HepG2 (cell line): Measurements from ENCODE around the gene CYP4F12. TPM values are rescaled to one million over a fixed set of nuclear protein-coding genes. Genes with fewer than 3 reads are reported as not detected.

Experiments used
- CAMTA2 ChIP-seq: sonication (generic); formaldehyde crosslinking; IDR thresholded peaks from 2 replicates; pipeline ENCODE4 v1.4.0; 2020; ENCODE audit warnings: mild to moderate bottlenecking, missing genetic modification reagents, borderline replicate concordance
- ERF ChIP-seq: IDR thresholded peaks from 2 replicates; pipeline ENCODE4 v1.6.1; 2018; ENCODE audit warnings: missing biosample characterization, missing genetic modification reagents
- HOXD1 ChIP-seq: sonication (generic); formaldehyde crosslinking; IDR thresholded peaks from 2 replicates; pipeline ENCODE4 v1.5.0; 2020; ENCODE audit warnings: missing genetic modification reagents
- IRX3 ChIP-seq: sonication (generic); formaldehyde crosslinking; IDR thresholded peaks from 2 replicates; pipeline ENCODE4 v1.8.1; 2023; ENCODE audit warnings: mild to moderate bottlenecking, low read depth, missing genetic modification reagents, borderline replicate concordance
- KAT7 ChIP-seq: IDR thresholded peaks from 2 replicates; pipeline ENCODE4 v1.6.1; 2018; ENCODE audit warnings: borderline replicate concordance, missing compliant biosample characterization
- MEIS1 ChIP-seq: sonication (generic); formaldehyde crosslinking; IDR thresholded peaks from 2 replicates; pipeline ENCODE4 v1.9.0; 2021; ENCODE audit warnings: mild to moderate bottlenecking, missing genetic modification reagents, moderate library complexity, borderline replicate concordance
- MIER3 ChIP-seq: IDR thresholded peaks from 2 replicates; pipeline ENCODE4 v1.6.1; 2016; ENCODE audit warnings: missing compliant biosample characterization, borderline replicate concordance
- NFATC3 ChIP-seq: sonication (generic); formaldehyde crosslinking; IDR thresholded peaks from 2 replicates; pipeline ENCODE4 v1.5.1; 2020; ENCODE audit warnings: mild to moderate bottlenecking, missing genetic modification reagents
- PAWR ChIP-seq: sonication (generic); formaldehyde crosslinking; IDR thresholded peaks from 2 replicates; pipeline ENCODE4 v1.4.0; 2020; ENCODE audit warnings: missing genetic modification reagents, mild to moderate bottlenecking, borderline replicate concordance
- RCOR2 ChIP-seq: IDR thresholded peaks from 2 replicates; pipeline ENCODE4 v1.6.1; 2016; ENCODE audit warnings: missing biosample characterization, missing genetic modification reagents
- SNRNP70 ChIP-seq: fragments of 200-400 bp; formaldehyde crosslinking; IDR thresholded peaks from 2 replicates; pipeline ENCODE4 v1.6.1; 2017; ENCODE audit warnings: mild to moderate bottlenecking, low read depth, low read length, moderate library complexity
- SOX5 ChIP-seq: IDR thresholded peaks from 2 replicates; pipeline ENCODE4 v1.6.1; 2016; ENCODE audit warnings: borderline replicate concordance
- SP1 ChIP-seq, 2 experiments: fragments of 450-650 bp in 1 of 2; sonication (generic) in 1 of 2; formaldehyde crosslinking in 1 of 2; IDR thresholded peaks; 2 replicates each; pipeline versions ENCODE4 v1.4.0 to v1.6.1; 2016 to 2020; ENCODE audit warnings: missing genetic modification reagents in 1 of 2
- TCF7L2 ChIP-seq: IDR thresholded peaks from 2 replicates; pipeline ENCODE4 v1.6.1; 2011; ENCODE audit warnings: mild to moderate bottlenecking, low read depth, low read length, moderate library complexity
- U2AF1 ChIP-seq: fragments of 200-400 bp; formaldehyde crosslinking; optimal IDR thresholded peaks from 2 replicates; pipeline ENCODE3; 2017; ENCODE audit warnings: mild to moderate bottlenecking, low read depth, low read length
- ZBTB38 ChIP-seq: sonication (generic); formaldehyde crosslinking; IDR thresholded peaks from 2 replicates; pipeline ENCODE4 v1.5.1; 2020; ENCODE audit warnings: mild to moderate bottlenecking, missing genetic modification reagents
- ZNF451 ChIP-seq: sonication (generic); formaldehyde crosslinking; IDR thresholded peaks from 2 replicates; pipeline ENCODE4 v1.5.0; 2020; ENCODE audit warnings: mild to moderate bottlenecking, missing genetic modification reagents
- ZNF564 ChIP-seq: sonication (generic); formaldehyde crosslinking; IDR thresholded peaks from 2 replicates; pipeline ENCODE4 v1.8.1; 2023; ENCODE audit warnings: mild to moderate bottlenecking, missing genetic modification reagents
- ZNF7 ChIP-seq: IDR thresholded peaks from 2 replicates; pipeline ENCODE4 v1.6.1; 2016; ENCODE audit warnings: missing biosample characterization, missing genetic modification reagents
- ZNF713 ChIP-seq: sonication (generic); formaldehyde crosslinking; IDR thresholded peaks from 2 replicates; pipeline ENCODE4 v1.4.0; 2020; ENCODE audit warnings: mild to moderate bottlenecking, missing genetic modification reagents
- ZNF775 ChIP-seq: sonication (generic); formaldehyde crosslinking; IDR thresholded peaks from 2 replicates; pipeline ENCODE4 v1.4.0; 2020; ENCODE audit warnings: missing genetic modification reagents, mild to moderate bottlenecking, moderate library complexity, borderline replicate concordance
- polyA plus RNA-seq, 8 experiments: library from polyadenylated mRNA; depleted of rRNA in 3 of 8; stranded (reverse) in 7 of 8; unstranded in 1 of 8; fragments of >200 nt; fragmentation: Illumina TruSeq in 4 of 8; extraction: Trizol in 4 of 8; gene quantifications; 2 replicates each; pipeline versions ENCODE4 v1.2.1 to v1.2.3, GENCODE V29; 2011 to 2016; ENCODE audit warnings: low read depth in 4 of 8, missing spikeins in 1 of 8, mixed read lengths in 1 of 8; ENCODE audit not compliant: insufficient read depth in 1 of 8
- total RNA-seq, 5 experiments: library from RNA; depleted of rRNA; stranded (reverse); fragments of >200 nt; fragmentation: Illumina TruSeq; extraction: Trizol; gene quantifications; 2 replicates each; pipeline ENCODE4 v1.2.3, GENCODE V29; 2016; ENCODE audit warnings: low read depth in 1 of 5
- TF ChIP-seq, protein P1 (sequence below): sonication (generic); formaldehyde crosslinking; IDR thresholded peaks from 2 replicates; pipeline ENCODE4 v1.4.0; 2020; ENCODE audit warnings: missing genetic modification reagents
- TF ChIP-seq, protein P2 (sequence below): IDR thresholded peaks from 2 replicates; pipeline ENCODE4 v1.6.1; 2016; ENCODE audit warnings: mild to moderate bottlenecking, missing biosample characterization, missing genetic modification reagents
- TF ChIP-seq, protein P3 (sequence below): IDR thresholded peaks from 2 replicates; pipeline ENCODE4 v1.6.1; 2016; ENCODE audit warnings: low read depth, control low read depth
- TF ChIP-seq, protein P4 (sequence below): sonication (generic); formaldehyde crosslinking; IDR thresholded peaks from 2 replicates; pipeline ENCODE4 v1.4.0; 2020; ENCODE audit warnings: mild to moderate bottlenecking, missing genetic modification reagents, borderline replicate concordance

The CYP4F12 gene
- total and polyA plus RNA-seq, 2 of the 13 experiments (the other 11 are each of a cell fraction or from before 2014, with no cell fraction given): 29.9 to 30.8 TPM

DNA sequence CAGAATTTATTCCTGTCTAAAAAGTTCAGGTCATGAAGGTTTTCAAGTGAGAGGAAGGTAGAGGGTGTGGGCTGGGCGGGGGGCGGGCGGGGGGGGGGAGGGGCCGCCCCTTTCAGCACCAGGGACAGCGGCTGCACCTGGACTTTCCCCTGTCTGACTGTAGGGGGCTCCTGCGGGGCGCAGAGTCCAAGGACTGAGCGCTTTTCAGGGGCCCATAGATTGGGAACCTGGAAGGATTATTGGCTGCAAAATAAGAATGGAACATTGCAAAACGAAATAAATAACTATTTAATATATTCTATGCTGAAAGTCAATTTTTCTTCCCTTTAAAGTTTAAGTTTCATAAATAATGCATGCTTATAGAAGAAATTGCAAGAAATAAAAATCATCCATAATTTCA is 41.1 kb upstream of the CYP4F12 start (continued):
- TF ChIP-seq NFATC3 (CRISPR knock-in tag): no peak
- TF ChIP-seq SNRNP70: no peak
- no peak for TF ChIP-seq ZNF713 (CRISPR knock-in tag)
- TF ChIP-seq, protein P1, sequence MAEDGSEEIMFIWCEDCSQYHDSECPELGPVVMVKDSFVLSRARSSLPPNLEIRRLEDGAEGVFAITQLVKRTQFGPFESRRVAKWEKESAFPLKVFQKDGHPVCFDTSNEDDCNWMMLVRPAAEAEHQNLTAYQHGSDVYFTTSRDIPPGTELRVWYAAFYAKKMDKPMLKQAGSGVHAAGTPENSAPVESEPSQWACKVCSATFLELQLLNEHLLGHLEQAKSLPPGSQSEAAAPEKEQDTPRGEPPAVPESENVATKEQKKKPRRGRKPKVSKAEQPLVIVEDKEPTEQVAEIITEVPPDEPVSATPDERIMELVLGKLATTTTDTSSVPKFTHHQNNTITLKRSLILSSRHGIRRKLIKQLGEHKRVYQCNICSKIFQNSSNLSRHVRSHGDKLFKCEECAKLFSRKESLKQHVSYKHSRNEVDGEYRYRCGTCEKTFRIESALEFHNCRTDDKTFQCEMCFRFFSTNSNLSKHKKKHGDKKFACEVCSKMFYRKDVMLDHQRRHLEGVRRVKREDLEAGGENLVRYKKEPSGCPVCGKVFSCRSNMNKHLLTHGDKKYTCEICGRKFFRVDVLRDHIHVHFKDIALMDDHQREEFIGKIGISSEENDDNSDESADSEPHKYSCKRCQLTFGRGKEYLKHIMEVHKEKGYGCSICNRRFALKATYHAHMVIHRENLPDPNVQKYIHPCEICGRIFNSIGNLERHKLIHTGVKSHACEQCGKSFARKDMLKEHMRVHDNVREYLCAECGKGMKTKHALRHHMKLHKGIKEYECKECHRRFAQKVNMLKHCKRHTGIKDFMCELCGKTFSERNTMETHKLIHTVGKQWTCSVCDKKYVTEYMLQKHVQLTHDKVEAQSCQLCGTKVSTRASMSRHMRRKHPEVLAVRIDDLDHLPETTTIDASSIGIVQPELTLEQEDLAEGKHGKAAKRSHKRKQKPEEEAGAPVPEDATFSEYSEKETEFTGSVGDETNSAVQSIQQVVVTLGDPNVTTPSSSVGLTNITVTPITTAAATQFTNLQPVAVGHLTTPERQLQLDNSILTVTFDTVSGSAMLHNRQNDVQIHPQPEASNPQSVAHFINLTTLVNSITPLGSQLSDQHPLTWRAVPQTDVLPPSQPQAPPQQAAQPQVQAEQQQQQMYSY: 0 out of 2 replicates have a peak, but pooled peaks have one; percentile 43
- no peak for TF ChIP-seq MEIS1
- no peak for TF ChIP-seq RCOR2
- TF ChIP-seq SOX5: no peak; the same call in 1 of the 2 replicates
- no peak for TF ChIP-seq CAMTA2
- no peak for TF ChIP-seq HOXD1 (CRISPR knock-in tag)
- no peak for TF ChIP-seq ZNF7 (CRISPR knock-in tag)
- TF ChIP-seq ZNF775 (CRISPR knock-in tag): no peak
- no peak for TF ChIP-seq ZNF451
- peak; percentile 71; the same call in 1 of the 2 replicates for TF ChIP-seq ERF (CRISPR knock-in tag)
- peak; percentile 95; the same call in 1 of the 2 replicates for TF ChIP-seq ZNF564 (CRISPR knock-in tag)
- no peak for TF ChIP-seq SP1 (IDR thresholded peaks at IDR 0.05)
- TF ChIP-seq SP1 (CRISPR knock-in tag; IDR thresholded peaks at IDR 0.05): peak; percentile 63; the same call in 1 of the 2 replicates
- no peak for TF ChIP-seq PAWR (CRISPR knock-in tag)
- TF ChIP-seq KAT7 (CRISPR knock-in tag): no peak
- TF ChIP-seq, protein P2, sequence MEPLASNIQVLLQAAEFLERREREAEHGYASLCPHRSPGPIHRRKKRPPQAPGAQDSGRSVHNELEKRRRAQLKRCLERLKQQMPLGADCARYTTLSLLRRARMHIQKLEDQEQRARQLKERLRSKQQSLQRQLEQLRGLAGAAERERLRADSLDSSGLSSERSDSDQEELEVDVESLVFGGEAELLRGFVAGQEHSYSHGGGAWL: peak; percentile 57; the same call in 1 of the 2 replicates
- TF ChIP-seq, protein P3, sequence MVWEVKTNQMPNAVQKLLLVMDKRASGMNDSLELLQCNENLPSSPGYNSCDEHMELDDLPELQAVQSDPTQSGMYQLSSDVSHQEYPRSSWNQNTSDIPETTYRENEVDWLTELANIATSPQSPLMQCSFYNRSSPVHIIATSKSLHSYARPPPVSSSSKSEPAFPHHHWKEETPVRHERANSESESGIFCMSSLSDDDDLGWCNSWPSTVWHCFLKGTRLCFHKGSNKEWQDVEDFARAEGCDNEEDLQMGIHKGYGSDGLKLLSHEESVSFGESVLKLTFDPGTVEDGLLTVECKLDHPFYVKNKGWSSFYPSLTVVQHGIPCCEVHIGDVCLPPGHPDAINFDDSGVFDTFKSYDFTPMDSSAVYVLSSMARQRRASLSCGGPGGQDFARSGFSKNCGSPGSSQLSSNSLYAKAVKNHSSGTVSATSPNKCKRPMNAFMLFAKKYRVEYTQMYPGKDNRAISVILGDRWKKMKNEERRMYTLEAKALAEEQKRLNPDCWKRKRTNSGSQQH (CRISPR knock-in tag): peak; percentile 75; the same call in 1 of the 2 replicates
- TF ChIP-seq, protein P4, sequence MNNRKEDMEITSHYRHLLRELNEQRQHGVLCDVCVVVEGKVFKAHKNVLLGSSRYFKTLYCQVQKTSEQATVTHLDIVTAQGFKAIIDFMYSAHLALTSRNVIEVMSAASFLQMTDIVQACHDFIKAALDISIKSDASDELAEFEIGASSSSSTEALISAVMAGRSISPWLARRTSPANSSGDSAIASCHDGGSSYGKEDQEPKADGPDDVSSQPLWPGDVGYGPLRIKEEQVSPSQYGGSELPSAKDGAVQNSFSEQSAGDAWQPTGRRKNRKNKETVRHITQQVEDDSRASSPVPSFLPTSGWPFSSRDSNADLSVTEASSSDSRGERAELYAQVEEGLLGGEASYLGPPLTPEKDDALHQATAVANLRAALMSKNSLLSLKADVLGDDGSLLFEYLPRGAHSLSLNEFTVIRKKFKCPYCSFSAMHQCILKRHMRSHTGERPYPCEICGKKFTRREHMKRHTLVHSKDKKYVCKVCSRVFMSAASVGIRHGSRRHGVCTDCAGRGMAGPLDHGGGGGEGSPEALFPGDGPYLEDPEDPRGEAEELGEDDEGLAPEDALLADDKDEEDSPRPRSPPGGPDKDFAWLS (CRISPR knock-in tag): no peak
- no peak for TF ChIP-seq TCF7L2
- no peak for TF ChIP-seq U2AF1
- TF ChIP-seq ZBTB38 (CRISPR knock-in tag): no peak
- TF ChIP-seq MIER3: no peak
- TF ChIP-seq IRX3 (CRISPR knock-in tag): no peak
